ENCODE data around the gene NELL2.
"Not testable (repeated sequence)": the region's sequence is repeated elsewhere in the genome, so short reads cannot be mapped to it uniquely, and the experiment has no call there.

Gene NELL2

DNA sequence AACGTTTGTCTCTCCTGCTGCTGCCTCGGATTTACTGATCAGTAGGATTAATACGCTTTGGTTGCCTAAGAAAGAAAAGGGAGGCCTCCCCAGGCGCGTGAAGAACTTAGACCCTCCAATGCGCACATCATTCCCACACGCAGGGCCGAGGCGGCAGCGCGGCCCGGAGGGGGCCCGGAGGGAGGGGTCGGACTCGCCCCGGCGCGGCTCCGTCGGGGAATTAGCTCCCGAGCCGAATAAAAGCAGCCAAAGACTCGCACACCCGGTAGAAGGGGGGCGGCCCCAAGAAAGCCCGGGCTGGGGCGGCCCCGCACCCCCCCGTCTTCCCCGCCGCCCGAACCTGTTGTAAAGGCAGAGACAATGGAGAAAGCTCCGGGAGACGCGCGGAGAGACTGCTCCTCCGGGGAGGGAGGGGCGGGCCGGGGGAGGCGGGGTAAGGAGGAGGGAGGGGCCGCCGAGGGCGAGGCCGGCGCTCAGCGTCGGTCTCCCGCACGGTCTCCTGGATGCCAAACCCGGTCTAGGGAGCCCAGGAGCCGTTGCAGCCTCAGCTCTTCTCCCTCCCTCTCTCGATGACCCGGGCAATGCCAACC, at the start of gene NELL2:
NELL2 (minus strand) TSS at position 362 of the 590 bp plus-strand sequence. CDS start 446 bp downstream, outside the sequence.
- DNase-seq = peak; percentile 71

DNA sequence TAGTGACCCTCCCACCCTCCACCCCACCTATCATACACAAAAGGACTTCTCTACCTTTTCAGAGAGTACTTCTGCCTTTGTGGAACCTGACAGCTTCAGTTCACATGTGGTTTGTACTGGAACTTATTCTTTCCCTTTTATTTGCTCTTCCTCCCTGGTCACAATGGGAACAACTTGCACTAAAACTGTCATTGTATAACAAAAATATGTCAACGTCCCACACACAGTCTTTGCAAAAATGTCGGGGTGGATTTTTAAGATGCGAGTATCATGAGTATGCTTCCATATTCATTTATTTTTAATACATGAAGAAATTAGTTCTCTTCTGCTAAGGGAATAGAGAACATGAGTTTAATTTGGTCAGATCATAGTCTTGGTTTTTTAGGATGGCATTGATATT, 45.6 kb upstream of the NELL2 start:
- no peak for DNase-seq

DNA sequence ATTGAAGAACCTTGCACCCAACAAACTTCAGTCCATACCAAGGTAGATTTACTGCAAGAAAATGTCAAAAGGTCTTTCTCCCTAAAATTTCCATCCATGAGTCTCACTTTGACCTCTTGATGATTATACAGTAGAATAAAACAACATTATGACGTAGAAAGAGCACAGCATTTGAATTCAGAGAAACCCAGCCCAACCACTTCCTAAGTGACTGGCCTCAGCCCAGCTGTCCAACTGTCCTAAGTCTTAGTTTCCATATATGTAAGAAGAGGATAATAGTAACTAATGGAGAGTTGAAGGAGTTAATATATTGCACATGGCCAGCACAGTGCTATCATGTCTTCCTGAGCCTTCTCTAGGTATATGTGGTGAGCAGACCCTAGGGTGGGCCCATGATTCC, 41.0 kb upstream of the NELL2 start:
- DNase-seq = no peak

DNA sequence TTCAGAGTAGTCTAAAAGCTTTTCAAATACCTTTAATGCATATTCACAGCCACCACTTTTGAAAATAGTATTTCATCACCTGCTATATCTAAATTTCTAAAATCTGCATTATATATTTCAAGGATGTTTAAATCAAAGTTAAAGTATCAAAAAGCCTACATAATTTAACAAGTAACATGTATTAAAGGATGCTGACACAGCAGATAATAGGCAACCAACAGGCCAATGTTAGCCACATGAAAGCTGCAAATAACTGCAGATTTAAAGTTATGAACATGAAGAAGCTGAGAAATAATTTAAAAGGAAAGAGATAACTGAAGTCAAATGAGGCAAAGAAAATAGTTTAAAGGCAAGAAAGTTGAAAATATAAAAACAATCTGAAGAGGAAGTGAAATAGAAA, 39.8 kb upstream of the NELL2 start:
- DNase-seq = no peak

DNA sequence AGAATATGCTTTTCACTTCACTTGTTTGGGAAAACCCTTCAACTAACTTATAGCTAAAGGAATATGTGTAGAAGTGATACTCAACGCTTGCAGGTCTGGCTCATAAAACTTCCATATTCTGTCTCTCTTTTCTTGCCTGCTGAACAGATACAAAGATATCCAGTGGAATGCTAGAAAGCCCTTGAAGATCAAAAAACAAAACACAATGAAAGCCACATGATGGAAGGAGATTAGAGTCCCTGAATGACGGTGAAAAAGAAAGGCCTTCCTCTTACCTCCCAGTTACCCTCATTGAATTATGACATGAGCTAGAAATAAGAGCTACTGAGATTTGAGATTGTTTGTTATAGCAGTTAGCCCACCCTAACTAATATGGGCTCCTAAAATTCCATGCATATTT, 28.2 kb upstream of the NELL2 start:
- DNase-seq = no peak

DNA sequence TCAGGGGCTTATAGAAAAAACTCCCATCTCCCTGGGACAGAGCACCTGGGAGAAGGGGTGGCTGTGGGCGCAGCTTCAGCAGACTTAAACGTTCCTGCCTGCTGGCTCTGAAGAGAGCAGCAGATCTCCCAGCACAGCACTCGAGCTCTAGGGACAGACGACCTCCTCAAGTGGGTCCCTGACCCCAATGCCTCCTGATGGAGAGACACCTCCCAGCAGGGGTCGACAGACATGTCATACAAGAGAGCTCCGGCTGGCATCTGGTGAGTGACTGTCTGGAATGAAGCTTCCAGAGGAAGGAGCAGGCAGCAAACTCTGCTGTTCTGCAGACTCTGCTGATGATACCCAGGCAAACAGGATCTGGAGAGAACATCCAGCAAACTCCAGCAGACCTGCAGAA, 22.0 kb upstream of the NELL2 start:
- not testable (repeated sequence) for DNase-seq

DNA sequence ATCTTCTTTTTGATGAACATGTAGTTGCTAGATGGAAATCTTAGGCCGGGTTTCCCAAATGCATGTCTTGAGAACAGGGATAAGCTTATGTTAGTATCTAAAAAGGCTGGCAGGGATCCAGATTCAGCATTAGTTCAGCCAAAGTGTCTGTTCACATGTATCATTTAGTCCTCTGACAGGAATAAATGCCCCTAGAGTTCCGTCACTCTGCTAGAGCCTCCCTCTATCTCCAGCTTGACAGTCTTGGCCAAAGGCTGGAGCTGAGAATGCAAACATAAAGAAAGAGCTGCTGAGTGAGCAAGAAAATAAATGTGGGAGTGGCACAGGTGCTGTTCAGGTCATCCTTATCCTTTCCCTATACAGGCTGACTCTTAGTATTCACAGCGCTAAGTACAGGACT, 13.8 kb upstream of the NELL2 start:
- no peak for DNase-seq

DNA sequence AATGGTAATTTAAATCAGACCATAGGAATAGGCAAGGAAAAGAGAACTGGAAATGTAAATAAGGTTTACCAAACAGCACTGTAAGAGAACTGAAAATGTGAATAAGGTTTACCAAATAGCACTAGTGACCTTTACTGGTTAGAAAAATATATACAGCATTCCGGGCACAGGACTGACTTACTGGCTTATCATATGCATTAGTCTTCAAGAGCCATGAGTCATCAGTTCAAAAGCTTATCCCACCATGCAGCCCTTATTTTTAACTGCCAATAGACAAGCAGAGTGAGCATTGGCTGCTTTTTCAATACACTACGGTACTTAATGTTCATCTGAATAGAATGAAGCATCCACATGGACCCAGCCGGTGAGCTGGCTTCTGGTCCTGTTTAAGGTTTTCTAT, 13.0 kb upstream of the NELL2 start:
- no peak for DNase-seq

DNA sequence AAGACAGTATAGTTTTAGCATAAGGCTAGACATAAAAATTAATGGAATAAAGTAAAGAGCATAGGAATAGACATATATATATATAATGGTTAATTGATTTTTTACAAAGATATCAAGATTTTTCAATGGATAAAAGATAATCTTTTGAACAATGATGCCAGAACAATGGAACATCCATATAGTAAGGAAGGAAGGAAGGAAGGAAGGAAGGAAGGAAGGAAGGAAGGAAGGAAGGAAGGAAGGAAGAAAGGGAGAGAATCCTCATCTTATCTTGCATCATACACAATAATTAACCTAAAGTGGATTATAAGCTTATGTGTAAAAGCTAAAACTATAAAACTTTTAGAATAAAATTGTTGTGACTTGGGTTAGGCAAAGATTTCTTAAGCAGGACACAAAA, 9.8 kb upstream of the NELL2 start:
- DNase-seq = no peak

DNA sequence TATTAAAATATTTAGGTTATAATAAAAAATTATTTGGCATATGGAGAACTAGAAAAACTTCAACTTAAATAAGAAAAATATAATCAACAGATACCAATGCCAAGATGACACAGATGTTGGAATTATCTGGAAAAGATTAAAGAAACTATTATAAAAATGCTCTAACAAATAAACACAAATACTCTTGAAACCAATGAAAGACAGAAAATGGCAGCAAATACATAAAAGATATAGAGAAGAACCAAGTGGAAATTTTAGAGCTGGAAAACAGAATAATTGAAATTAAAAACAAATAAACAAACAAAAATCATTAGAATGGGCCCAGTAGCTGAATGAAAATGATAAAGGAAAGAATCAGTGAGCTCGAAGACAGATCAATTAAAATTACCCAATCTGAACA, 5.1 kb upstream of the NELL2 start:
- no peak for DNase-seq

DNA sequence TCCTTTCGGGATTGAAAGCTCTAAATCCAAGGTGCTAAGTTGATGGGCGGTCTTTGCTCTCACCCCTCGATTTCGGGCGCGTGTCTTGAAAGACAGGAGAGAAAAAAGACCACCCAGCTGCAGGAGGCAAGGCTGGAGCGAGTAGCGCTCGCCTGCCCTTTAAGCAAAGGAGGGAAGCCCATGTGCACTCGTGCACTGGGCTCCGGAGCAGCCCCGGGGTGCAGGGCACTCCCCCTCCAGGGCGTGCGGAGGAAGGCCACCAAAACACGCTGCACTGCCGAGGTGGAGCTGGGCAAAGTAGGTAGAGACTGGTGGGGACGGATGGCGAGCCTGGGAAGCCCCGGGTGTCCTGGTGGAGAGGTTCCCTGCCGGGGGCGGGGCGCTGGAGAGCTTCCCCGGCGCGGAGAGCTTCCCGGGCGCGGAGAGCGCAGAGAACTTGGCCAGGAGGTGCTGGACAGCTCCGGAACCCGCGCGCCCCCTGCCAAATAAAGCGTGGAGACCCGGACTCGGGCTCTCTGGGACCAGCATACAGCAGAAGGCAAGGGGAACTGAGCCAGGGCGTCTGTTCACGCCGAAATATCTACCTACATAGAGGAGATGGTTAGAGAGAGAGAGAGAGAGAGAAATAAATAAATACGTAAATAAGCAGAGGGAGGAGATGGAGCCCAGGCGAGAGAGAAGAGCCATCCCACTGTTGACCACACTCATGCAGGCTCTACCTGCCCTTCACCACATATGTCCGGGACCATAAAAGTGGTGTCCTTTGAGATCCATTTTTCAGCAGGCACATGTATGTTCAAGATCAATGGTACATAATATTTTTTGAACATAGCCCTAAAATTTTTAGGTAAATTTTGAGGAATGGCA, 662 bp upstream of the NELL2 start:
- peak; percentile 55 for DNase-seq

DNA sequence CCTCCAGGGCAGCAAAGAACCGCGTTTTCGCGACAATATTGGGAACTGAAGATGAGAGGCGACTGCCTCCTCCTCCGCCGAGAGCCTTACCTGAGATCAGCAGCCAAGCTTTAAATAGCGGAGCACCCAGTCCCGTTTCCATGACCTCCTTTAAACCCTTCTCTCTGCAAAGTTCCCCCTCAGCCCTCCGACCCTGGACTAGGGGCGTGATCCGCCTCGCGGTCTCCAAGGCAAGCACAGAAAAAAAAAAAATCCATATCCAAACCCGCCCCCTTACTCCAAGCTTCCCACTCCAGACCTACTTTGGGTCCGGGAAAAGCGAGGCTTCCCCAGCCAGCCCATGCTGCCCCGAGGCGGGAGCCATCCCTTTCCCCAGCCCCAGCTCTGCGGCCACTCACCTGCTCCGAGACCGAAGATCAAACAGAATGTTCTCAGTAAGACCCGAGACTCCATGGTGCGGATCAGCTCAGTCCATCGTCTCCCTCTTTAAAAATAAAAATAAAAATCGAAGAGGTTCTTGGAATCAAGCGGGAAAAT, 630 bp downstream of the NELL2 start:
- peak; percentile 4 for DNase-seq

DNA sequence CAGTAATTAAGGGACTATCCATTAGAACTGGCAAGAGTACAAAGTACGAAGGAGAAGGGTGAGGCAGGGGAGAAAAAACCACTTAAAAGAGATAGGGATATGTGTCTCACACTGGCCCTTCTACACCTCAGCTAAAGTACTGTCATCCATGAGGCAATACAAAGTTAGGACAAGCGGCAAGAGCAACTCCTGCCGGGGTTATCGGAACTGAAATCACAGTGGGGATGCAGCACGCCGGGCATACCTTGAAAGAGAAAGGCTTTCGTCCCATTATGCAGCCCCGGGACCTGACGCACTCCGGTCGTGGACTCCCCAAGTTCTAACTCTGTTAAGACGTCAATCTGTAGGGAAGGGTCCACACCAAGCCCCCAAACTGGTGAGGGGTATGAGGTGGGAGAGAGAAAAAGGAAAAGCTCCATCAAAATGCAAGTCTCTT, 1.1 kb downstream of the NELL2 start:
- no peak for DNase-seq

DNA sequence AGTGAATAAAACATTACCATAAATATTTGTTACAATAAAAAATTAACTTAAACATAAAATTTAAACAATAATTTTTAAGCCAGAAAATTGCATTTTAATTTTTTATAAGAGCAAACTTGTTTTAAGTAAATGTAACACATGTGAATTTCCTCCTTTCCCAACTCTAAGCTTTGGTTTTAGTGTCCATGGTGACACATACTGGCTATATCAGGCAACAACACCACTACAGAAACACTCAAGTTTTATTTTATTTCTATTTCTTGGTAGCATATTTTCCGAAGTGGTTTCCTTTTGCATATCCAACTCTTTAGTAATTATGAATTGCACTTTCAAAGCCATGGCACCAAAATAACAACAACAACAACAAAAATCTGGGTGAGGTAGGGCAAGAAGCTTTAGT, 2.2 kb downstream of the NELL2 start:
- DNase-seq = peak; percentile 1

DNA sequence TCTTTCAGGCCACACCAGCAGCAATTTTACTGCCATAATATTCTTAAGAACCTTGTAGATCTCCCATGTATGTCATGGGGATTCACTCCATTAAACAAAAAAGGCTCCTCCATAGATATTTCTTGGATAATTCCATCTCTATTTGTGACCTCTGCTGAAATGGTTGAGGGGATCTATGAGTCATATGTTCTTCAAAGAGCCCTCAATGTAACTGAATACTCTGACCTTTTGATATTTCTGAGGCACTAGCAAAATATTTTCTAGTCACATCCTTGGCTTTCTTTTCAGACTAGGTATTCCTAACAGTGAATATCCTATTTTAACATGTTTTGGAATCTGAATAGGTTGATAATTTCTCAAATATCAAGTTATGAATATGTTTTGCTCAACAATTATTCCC, 6.6 kb downstream of the NELL2 start:
- no peak for DNase-seq

DNA sequence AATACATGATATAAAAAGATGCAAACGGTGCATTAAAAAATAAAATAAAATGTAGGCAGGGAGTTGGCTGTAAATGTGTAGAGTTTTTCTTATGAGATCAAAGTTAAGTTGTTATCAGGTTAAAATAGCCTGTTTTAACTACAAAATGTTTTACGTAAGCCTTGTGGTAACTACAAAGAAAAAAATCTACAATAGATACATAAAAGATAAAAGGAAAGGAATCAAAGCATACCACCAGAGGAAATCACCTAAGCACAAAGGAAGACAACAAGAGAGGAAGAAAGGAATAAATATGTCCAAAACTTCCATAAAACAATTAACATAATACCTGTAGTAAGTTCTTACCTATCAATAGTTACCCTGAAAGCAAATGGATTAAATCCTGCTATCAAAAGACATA, 12.2 kb downstream of the NELL2 start:
- DNase-seq = no peak

DNA sequence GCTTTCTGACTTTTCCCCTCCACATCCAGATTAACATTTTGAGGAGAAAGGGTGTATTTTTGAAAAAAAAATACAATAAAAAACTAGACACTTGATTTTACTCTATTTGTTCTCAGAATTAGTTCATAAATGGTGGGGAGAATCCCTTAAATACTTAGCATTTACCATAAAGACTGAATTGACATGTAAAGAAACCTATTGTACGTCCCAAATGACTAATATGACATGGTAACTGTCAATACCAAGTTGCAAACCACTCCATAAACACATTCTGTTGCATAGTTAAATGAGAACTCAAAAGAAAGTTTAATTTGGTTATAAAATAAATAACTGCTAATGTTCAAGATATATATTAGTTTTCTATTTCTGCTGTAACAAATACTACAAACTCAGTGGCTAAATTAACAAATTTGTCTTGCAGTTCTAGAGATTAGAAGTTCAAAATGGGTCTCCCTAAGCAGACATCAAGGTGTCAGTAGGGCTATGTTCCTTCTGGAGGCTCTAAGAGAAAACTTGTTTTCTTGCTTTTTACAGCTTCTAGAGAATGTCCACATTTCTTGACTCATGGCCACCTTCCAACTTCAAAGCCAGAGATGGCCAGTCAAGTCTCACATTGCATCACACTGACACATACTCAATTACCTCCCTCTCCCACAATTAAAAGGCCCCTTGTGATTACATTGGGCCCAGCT, 16.0 kb downstream of the NELL2 start:
- DNase-seq = no peak

DNA sequence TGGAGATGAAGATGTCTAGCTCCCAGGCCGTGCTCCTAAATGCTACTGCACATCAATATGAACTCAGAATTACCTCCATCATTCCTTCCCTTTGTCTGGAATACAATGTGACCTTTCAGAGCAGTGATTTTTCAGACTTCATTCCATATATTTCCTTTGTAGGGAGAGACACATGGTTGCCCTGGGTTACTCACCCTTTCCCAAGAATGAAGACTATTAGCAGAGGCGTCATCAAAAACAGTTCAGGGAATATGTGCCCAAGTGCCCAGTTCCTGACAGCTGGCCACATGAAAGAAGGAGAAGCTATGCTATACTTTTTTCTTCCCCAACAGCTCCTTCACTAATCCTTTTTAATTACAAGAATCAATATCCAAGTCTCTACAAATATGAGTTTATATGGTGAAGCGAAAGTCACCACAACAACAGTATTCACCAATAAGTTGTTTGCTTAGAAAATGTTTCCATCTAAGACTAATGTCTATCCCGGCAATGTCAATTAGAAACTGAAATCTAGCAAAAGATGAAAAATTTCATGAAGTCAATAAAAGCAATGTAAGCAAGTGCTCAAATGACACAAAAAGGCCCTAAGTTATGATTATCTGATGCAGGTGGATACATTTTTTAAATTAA, 17.8 kb downstream of the NELL2 start:
- no peak for DNase-seq

DNA sequence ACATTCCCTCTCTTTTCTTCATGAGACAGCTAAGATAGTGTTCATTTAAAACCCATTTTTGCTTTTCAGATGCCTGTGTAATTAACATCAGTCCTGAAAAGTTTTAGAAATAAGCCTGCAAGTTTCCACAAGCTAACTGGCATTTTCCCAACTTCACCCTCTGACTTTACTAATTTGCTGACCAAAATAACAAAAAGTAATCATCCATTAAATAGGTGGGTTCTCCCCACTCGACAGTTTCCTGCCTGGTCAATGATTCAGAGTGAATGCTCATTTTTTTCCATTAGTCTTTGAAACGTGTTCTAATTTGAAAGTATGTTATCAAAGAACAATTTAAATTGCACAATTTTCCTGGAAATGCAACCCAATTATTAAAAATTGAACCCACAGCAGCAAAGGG, 23.6 kb downstream of the NELL2 start:
- DNase-seq = no peak

DNA sequence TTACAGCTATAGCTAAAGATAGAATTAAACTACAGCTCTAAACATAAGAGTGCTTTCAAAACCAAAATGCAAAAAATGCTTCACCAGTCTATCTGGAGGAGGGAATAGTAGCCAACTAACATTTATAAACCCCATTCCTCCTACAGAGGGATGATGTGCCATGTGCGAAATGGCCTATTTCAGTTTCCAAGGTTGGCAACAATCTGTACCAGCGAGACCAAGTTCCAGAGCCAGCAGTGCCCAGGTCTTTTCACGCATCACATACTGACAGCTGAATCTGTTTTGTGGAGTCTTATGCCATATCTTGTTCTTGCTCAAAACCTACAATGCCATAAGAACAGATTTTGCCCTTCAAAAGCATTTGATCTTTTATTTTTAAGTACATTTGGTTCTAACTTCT, 24.5 kb downstream of the NELL2 start:
- no peak for DNase-seq

DNA sequence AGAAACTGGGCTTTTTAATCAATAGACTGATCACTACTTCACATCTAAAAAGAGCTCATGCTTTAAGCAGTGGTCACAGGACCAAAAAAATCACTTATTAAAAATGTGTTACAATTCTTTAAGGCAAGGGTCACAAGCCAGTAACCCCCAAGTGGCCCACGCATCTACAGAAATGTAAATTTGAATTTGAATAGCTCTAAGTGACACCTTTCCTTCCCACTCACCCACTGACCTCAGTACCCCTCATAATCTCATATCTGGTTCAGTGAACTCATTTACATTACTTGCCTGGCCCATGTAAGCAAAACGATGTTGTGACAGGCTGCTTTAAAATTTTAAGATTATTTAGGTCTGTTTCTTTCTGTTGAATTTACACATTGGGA, 27.4 kb downstream of the NELL2 start:
- DNase-seq = no peak

DNA sequence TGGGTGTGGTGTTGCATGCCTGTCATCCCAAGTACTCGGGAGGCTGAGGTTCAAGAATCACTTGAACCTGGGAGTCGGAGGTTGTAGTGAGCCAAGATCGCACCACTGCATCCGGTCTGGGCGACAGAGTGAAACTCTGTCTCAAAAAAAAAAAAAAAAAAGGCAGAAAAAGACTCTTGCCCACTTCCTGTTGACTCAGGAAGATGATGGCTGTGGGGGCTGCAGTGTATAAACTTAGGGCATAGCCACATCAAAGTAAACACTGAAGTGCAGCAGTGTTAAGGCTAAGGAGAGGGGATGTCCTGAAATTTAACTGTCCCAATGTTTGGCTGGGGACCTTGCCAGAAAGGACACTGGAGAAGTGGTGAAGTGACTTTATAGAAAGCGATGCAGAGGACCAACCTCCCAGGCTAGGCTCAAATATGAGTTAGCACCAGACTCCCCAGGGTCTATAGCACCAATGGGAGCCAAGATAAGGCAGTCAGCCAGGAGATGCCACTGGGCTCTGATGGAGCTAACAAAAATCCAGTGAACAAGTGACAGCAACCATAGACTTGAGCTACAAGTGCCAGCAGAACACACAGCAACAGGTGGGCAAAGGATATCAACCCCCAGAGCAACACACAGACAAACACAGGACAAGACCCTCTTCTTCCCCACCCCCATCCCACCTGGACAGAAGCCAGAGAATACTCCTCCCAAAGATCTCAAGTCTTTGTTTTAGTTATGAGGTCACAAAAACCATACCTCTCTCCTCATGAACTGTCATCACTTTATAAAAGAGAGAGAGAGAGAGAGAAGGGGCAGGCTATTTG, 28.0 kb downstream of the NELL2 start:
- DNase-seq = no peak
